Stomach smooth muscle (tissue), 2 donors: ENCODE measurements around the gene ERRFI1.

ENCODE experiments used
- H3K27ac ChIP-seq: one replicate; pipeline ENCODE4 v1.7.0; 2013; ENCODE audit warnings: mild to moderate bottlenecking, low read length, inconsistent platforms
- H3K27me3 ChIP-seq, 2 donors: one replicate each; pipeline ENCODE4 v1.7.0; 2013; ENCODE audit warnings: low read length in 2 of 2; ENCODE audit not compliant: insufficient read depth in 2 of 2, control insufficient read depth in 1 of 2
- H3K36me3 ChIP-seq, 2 donors: one replicate each; pipeline ENCODE4 v1.7.0; 2013; ENCODE audit warnings: low read length in 2 of 2; ENCODE audit not compliant: control insufficient read depth in 2 of 2, insufficient read depth in 2 of 2
- H3K4me1 ChIP-seq: one replicate; pipeline ENCODE4 v1.7.0; 2013; ENCODE audit warnings: low read length; ENCODE audit not compliant: control insufficient read depth, insufficient read depth
- H3K4me3 ChIP-seq, 2 donors: one replicate each; pipeline ENCODE4 v1.7.0; 2013; ENCODE audit warnings: low read length in 2 of 2
- H3K9ac ChIP-seq, 2 donors: one replicate each; pipeline ENCODE4 v1.7.0; 2013; ENCODE audit warnings: low read length in 2 of 2, mild to moderate bottlenecking in 1 of 2
- H3K9me3 ChIP-seq, 2 donors: one replicate each; pipeline ENCODE4 v1.7.0; 2013; ENCODE audit warnings: low read length in 2 of 2; ENCODE audit not compliant: control insufficient read depth in 2 of 2
- donor health status: healthy.
- donor health status: Pancreatic carcinoma.

The ERRFI1 gene

DNA sequence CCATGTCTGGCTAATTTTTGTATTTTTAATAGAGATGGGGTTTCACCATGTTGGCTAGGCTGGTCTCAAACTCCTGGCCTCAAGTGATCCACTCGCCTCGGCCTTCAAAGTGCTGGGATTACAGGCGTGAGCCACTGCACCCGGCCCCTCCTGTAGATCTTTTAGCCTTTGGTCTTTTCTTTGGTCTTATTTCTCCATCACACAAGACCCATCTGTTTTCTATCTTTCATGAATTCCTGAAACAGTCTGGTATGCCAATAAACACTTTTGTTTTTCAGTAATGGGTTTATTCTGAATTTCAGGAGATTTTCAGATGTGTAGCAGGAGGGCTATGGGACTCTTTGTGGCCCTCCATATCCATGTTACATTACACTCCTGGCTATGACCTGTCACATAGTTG, 23.2 kb downstream of the ERRFI1 start:
- Histone ChIP-seq H3K4me3 (no peak overlapping the region), H3K27ac (no peak overlapping the region), H3K27me3 (no peaks in the 10 kb centered on the region), H3K9ac (no peak overlapping the region), H3K36me3 (no peaks in the 10 kb centered on the region), H3K9me3 (no peaks in the 10 kb centered on the region), H3K4me1 (peaks cover 22% of the 10 kb centered on the region)

DNA sequence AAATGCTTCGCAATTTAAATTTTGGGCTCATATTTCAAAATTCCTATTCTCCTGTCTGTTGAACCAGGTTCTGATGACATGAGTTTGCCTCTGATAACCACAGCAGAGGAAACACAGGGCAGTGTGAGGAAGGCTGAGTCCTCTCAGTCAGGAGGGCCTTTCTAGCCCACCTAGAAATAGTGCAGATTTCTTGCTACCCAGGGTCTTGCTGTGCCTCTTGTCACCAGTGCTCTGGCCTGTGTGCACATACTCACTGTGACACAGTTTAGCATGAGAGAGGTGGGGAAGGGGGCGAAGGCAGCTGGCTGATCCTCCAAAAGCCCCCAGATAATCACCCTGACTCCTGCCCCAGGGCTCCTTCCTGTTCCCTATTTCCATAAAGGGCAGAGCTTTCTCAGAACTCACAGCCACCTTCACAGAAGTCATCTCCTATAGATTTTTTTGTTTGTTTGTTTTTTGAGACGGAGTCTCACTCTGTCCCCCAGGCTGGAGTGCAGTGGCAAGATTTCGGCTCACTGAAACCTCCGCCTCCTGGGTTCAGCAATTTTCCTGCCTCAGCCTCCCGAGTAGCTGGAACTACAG, 23.7 kb downstream of the ERRFI1 start:
- no peaks in the 10 kb centered on the region for H3K27me3 ChIP-seq
- no peak overlapping the region for H3K9ac ChIP-seq
- no peaks in the 10 kb centered on the region for H3K9me3 ChIP-seq
- no peaks in the 10 kb centered on the region for H3K36me3 ChIP-seq
- no peak overlapping the region for H3K4me3 ChIP-seq
- peaks cover 22% of the 10 kb centered on the region for H3K4me1 ChIP-seq
- no peak overlapping the region for H3K27ac ChIP-seq

DNA sequence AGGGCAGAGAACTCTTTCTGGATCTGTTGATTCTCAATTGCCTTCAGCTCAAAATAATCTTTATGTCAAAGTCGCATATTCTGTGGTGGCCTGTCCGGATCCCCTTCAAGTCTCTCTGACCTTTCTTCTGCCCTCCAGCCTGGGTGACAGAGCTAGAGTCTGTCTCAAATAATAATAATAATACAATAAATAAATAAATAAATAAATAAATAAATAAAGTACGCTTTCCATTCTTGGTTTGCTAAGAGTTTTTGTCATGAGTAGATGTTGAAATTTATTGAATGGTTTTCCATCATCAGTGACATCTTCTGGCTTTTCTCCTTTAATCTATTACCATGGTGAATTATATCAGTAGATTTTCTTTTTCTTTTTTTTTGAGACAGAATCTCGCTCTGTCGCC, 30.7 kb downstream of the ERRFI1 start:
- Histone ChIP-seq H3K36me3 (no peaks in the 10 kb centered on the region), H3K4me1 (no peaks in the 10 kb centered on the region), H3K9ac (no peak overlapping the region), H3K4me3 (no peak overlapping the region), H3K27me3 (no peaks in the 10 kb centered on the region), H3K27ac (no peak overlapping the region), H3K9me3 (no peaks in the 10 kb centered on the region)

DNA sequence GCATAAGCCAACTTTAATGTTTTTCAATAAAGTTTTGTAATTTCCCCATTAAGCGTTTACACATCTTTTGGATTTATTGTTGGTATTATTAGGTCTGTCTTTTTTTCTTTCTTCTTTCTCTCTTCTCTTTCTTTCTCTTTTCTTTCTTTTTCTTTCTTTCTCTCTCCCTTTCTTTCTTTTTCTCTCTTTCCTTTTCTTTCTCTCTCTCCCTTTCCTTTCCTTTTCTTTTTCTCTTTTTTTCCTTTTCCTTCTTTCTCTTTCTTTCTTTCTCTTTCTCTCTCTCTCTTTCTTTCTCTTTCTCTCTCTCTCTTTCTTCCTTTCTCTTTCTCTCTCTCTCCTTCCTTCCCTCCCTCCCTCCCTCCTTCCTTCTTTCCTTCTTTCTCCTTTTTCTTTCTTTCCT, 31.3 kb downstream of the ERRFI1 start:
- Histone ChIP-seq H3K9me3 (no peaks in the 10 kb centered on the region), H3K36me3 (peaks cover 0 to 2% of the 10 kb centered on the region in 2 donors), H3K27me3 (no peaks in the 10 kb centered on the region), H3K27ac (no peak overlapping the region), H3K4me1 (peaks cover 3% of the 10 kb centered on the region), H3K4me3 (no peak overlapping the region), H3K9ac (no peak overlapping the region)

DNA sequence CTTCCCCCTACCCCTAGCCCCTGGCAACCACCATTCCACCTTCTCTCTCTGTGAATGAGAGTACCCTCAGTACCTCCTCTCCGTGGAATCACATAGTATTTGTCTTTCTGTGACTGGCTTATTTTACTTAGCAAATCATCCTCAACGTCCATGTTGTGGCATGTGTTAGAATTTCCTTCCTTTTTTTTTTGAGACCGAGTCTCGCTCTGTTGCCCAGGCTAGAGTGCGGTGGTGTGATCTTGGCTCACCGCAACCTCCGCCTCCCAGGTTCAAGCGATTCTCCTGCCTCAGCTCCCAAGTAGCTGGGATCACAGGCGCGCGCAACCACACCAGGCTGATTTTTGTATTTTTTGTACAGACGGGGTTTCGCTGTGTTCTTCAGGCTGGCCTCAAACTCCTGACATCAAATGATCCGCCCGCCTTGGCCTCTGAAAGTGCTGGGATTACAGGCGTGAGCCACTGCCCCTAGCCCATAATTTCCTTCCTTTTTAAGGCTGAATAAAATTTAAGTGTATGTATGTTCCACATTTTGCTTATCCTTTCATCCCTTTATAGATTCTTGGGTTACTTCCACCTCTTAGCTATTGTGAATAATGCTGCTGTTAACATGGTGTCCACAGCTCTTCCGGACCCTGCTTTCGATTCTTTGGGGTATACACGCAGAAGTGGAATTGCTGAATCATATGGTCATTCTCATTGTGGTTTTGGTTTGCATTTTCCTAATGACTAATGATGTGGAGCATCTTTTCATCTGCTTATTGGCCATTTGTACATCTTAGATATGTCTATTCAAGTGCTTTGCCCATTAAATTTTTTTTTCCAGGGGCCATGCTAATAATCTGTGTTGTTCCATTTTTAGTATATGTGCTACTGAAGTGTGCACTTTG, 32.3 kb downstream of the ERRFI1 start:
- Histone ChIP-seq H3K27me3 (no peaks in the 10 kb centered on the region), H3K9me3 (no peaks in the 10 kb centered on the region), H3K4me3 (no peak overlapping the region), H3K27ac (no peak overlapping the region), H3K36me3 (peaks cover 0 to 2% of the 10 kb centered on the region in 2 donors), H3K9ac (no peak overlapping the region), H3K4me1 (peaks cover 7% of the 10 kb centered on the region)

DNA sequence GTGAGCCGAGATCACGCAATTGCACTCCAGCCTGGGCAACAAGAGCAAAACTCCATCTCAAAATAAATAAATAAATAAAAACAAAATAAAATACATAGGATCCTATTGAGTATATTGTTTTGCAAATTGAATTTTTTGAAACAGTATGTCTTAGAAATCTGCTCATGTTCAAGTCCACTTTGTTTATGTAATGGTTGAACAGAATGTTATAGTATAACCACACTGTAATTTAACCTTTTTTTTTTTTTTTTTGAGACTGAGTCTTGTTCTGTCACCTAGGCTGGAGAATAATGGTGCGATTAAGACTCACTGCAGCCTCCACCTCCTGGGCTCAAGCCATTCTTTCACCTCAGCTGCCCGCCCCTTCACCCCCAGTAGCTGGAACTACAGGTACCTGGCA, 33.2 kb downstream of the ERRFI1 start:
- Histone ChIP-seq H3K4me1 (peaks cover 7% of the 10 kb centered on the region), H3K4me3 (no peak overlapping the region), H3K9me3 (no peaks in the 10 kb centered on the region), H3K9ac (no peak overlapping the region), H3K27ac (no peak overlapping the region), H3K36me3 (peaks cover 0 to 2% of the 10 kb centered on the region in 2 donors), H3K27me3 (no peaks in the 10 kb centered on the region)

DNA sequence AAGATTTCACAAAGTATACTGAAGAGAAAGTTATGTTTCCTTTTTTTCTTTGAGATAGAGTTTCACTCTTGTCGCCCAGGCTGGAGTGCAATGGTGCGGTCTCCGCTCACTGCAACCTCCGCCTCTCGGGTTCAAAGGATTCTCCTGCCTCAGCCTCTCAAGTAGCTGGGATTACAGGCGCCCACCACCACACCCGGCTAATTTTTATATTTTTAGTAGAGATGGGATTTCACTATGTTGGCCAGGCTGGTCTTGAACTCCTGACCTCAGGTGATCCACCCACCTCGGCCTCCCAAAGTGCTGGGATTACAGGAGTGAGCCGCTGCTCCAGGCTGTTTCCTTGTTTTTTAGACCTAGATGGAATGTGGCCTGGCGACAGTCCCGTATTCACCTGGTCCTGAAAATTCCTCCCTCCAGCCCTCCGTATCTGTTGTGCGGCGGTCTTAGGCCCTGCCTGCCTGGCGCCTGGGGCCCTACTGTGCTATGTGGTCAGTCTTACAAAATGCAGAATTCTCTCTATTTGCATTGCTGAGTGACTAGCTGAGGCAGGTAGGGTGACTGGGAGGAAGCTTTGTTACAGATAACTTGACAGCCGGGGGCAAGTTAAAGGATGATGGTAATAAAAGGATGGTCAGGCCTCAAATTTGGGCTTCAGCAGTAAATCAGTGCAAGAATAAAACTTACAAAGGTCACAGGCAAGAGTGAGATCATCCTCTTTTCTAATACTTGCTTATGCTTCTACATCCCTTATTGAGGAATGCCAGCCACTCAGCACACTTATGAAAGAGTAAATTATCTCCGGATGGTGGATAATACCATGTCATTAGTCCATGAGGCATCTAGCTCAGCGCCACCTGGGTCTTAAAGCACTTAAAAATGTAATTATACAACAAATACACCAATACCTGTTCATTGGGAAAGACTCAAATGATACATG, 34.3 kb downstream of the ERRFI1 start:
- H3K36me3 ChIP-seq = peaks cover 0 to 2% of the 10 kb centered on the region in 2 donors
- H3K4me3 ChIP-seq = no peak overlapping the region
- no peak overlapping the region for H3K27ac ChIP-seq
- no peaks in the 10 kb centered on the region for H3K9me3 ChIP-seq
- no peaks in the 10 kb centered on the region for H3K27me3 ChIP-seq
- peaks cover 7% of the 10 kb centered on the region for H3K4me1 ChIP-seq
- H3K9ac ChIP-seq = no peak overlapping the region

DNA sequence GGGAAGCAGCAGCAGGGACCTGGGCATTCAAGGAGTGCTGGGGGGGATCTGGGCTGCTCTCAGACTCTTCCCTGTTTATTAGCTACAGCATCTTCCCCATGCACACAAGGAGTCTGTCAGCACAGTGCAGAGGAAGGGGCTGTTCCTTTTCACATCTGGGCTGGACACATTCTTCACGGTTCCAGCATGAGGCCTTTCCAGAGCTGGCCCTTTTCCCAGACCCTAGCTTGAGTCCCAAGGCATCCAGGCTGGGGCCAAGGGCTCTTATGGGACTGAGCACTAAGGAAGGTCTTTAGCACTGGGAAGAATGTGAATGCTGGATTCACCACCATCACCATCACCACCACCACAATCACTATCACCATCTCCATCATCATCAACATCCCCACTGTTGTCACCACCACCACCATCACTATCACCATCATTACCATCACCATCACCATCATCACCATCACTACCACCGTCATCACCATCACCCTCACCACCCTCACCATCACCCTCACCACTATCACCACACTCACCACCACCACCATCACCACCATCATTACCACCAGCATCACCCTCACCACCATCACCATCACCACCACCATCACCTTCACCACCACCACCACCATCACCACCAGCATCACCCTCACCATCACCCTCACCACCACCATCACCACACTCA, 36.2 kb downstream of the ERRFI1 start:
- Histone ChIP-seq H3K9ac (no peak overlapping the region), H3K9me3 (no peaks in the 10 kb centered on the region), H3K36me3 (peaks cover 16 to 18% of the 10 kb centered on the region in 2 donors), H3K4me1 (peaks cover 7% of the 10 kb centered on the region), H3K4me3 (no peak overlapping the region), H3K27ac (no peak overlapping the region), H3K27me3 (no peaks in the 10 kb centered on the region)

DNA sequence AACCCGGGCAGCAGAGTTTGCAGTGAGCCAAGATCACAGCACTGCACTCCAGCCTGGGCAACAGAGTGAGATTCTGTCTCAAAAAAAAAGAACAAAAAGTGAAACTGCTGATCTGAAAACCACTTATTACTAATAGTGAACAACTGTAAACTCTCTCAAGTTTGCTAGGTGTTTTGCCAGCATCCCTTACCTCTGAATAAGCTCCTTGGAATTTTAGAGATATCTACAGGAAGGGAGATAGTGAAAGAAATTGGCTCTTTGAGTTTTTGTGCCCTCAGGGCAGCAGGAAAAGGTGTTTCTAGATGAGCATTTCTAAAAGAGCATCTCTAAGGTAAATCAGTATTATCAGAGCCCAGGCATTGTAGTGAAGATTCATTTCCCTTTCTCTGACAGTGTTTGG, 37.5 kb downstream of the ERRFI1 start:
- peaks cover 7% of the 10 kb centered on the region for H3K4me1 ChIP-seq
- H3K36me3 ChIP-seq = peaks cover 25 to 28% of the 10 kb centered on the region in 2 donors
- no peaks in the 10 kb centered on the region for H3K27me3 ChIP-seq
- H3K9ac ChIP-seq = no peak overlapping the region
- H3K27ac ChIP-seq = no peak overlapping the region
- no peak overlapping the region for H3K4me3 ChIP-seq
- no peaks in the 10 kb centered on the region for H3K9me3 ChIP-seq

DNA sequence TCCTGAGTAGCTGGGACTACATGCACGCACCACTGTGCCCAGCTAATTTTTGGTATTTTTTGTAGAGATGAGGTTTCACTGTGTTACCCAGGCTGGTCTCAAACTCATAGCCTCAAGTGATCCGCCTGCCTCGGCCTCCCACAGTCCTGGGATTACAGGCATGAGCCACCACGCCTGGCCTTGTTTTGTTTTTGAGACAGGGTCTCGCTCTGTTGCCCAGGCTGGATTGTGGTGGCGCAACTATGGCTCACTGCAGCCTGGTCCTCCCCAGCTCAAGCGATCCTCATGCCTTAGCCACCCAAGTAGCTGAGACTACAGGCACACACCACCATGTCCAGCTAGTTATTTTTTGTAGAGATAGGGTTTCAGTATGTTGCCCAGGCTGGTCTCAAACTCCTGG, 38.6 kb downstream of the ERRFI1 start:
- Histone ChIP-seq H3K4me1 (peaks cover 7% of the 10 kb centered on the region), H3K9me3 (no peaks in the 10 kb centered on the region), H3K27ac (no peak overlapping the region), H3K4me3 (no peak overlapping the region), H3K9ac (no peak overlapping the region), H3K36me3 (peaks cover 30 to 36% of the 10 kb centered on the region in 2 donors), H3K27me3 (no peaks in the 10 kb centered on the region)
